ENCODE data around the gene FOXO6.

FOXO6 gene

GRCh38 chr1:41427916-41428737 is 66.9 kb downstream of the FOXO6 start:
- H3K9me3 ChIP-seq (ENCODE audit: control insufficient read depth in 2 of 2, low read length in 2 of 2) = no peaks in the 10 kb centered on the region
- peaks cover 38% of the 10 kb centered on the region for H3K4me1 ChIP-seq (ENCODE audit: control insufficient read depth, insufficient read depth, low read length)
- H3K36me3 ChIP-seq (ENCODE audit: control insufficient read depth in 2 of 2, insufficient read depth in 2 of 2, low read length in 2 of 2) = no peaks in the 10 kb centered on the region
- no peaks in the 10 kb centered on the region for H3K27me3 ChIP-seq (ENCODE audit: control insufficient read depth in 1 of 2, insufficient read depth in 2 of 2, low read length in 2 of 2)
- H3K27ac ChIP-seq (ENCODE audit: low read length) = no peak overlapping the region
- H3K4me3 ChIP-seq (ENCODE audit: low read length in 2 of 2) = no peak overlapping the region
- H3K9ac ChIP-seq (ENCODE audit: low read length in 2 of 2) = no peak overlapping the region

- no peaks in the 10 kb centered on the region for H3K9me3 ChIP-seq (ENCODE audit: control insufficient read depth in 2 of 2, low read length in 2 of 2)
- no peak overlapping the region for H3K27ac ChIP-seq (ENCODE audit: low read length)
- no peak overlapping the region for H3K9ac ChIP-seq (ENCODE audit: low read length in 2 of 2)
- H3K4me3 ChIP-seq (ENCODE audit: low read length in 2 of 2) = no peak overlapping the region
- no peaks in the 10 kb centered on the region for H3K36me3 ChIP-seq (ENCODE audit: control insufficient read depth in 2 of 2, insufficient read depth in 2 of 2, low read length in 2 of 2)
- H3K4me1 ChIP-seq (ENCODE audit: control insufficient read depth, insufficient read depth, low read length) = peaks cover 44% of the 10 kb centered on the region
- no peaks in the 10 kb centered on the region for H3K27me3 ChIP-seq (ENCODE audit: control insufficient read depth in 1 of 2, insufficient read depth in 2 of 2, low read length in 2 of 2)
These were observed 67.8 kb downstream of the FOXO6 start for GRCh38 chr1:41428738-41429640.

- peaks cover 44% of the 10 kb centered on the region for H3K4me1 ChIP-seq (ENCODE audit: control insufficient read depth, insufficient read depth, low read length)
These were observed 68.4 kb downstream of the FOXO6 start for GRCh38 chr1:41429641-41430035.

DNA sequence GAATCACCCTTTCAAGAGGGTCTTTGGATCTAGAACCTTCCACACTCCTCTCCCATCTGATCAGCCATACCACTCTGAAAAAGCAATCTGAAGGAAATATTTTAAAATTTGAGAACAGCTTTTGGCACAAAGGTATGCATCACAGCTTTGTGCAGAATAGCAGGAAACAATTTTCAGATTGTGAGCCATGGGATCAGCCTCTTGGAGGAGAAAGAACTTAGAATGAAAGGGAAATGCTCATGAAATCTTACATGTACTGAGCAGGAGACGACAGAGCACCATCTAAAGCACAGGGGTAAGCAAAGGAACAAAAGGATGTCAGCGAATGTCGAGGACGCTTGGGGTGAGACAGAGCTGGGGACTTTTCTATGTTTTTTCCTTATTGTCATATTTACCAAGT is 68.8 kb downstream of the FOXO6 start:
- Histone ChIP-seq H3K27ac (ENCODE audit: low read length) (peak overlapping the region; percentile 37), H3K9ac (ENCODE audit: low read length in 2 of 2) (no peak overlapping the region)

More at GRCh38 chr1:41429641-41430035, 68.4 kb downstream of the FOXO6 start:
- Histone ChIP-seq H3K36me3 (ENCODE audit: control insufficient read depth in 2 of 2, insufficient read depth in 2 of 2, low read length in 2 of 2) (no peaks in the 10 kb centered on the region), H3K27me3 (ENCODE audit: control insufficient read depth in 1 of 2, insufficient read depth in 2 of 2, low read length in 2 of 2) (no peaks in the 10 kb centered on the region), H3K9me3 (ENCODE audit: control insufficient read depth in 2 of 2, low read length in 2 of 2) (no peaks in the 10 kb centered on the region), H3K9ac (ENCODE audit: low read length in 2 of 2) (no peak overlapping the region), H3K27ac (ENCODE audit: low read length) (no peak overlapping the region), H3K4me3 (ENCODE audit: low read length in 2 of 2) (no peak overlapping the region)

GRCh38 chr1:41430582-41430981 is 69.3 kb downstream of the FOXO6 start:
- Histone ChIP-seq H3K27ac (ENCODE audit: low read length) (peak overlapping the region; percentile 37), H3K27me3 (ENCODE audit: control insufficient read depth in 1 of 2, insufficient read depth in 2 of 2, low read length in 2 of 2) (no peaks in the 10 kb centered on the region), H3K36me3 (ENCODE audit: control insufficient read depth in 2 of 2, insufficient read depth in 2 of 2, low read length in 2 of 2) (no peaks in the 10 kb centered on the region), H3K9ac (ENCODE audit: low read length in 2 of 2) (peak overlapping the region in 1 of 2 donors; percentile 21), H3K4me1 (ENCODE audit: control insufficient read depth, insufficient read depth, low read length) (peaks cover 44% of the 10 kb centered on the region), H3K9me3 (ENCODE audit: control insufficient read depth in 2 of 2, low read length in 2 of 2) (no peaks in the 10 kb centered on the region), H3K4me3 (ENCODE audit: low read length in 2 of 2) (peak overlapping the region in 1 of 2 donors; percentile 41)

More for the DNA sequence above, 68.8 kb downstream of the FOXO6 start:
- Histone ChIP-seq H3K27me3 (ENCODE audit: control insufficient read depth in 1 of 2, insufficient read depth in 2 of 2, low read length in 2 of 2) (no peaks in the 10 kb centered on the region), H3K4me3 (ENCODE audit: low read length in 2 of 2) (peak overlapping the region in 1 of 2 donors; percentile 41), H3K9me3 (ENCODE audit: control insufficient read depth in 2 of 2, low read length in 2 of 2) (no peaks in the 10 kb centered on the region), H3K4me1 (ENCODE audit: control insufficient read depth, insufficient read depth, low read length) (peaks cover 44% of the 10 kb centered on the region), H3K36me3 (ENCODE audit: control insufficient read depth in 2 of 2, insufficient read depth in 2 of 2, low read length in 2 of 2) (no peaks in the 10 kb centered on the region)

GRCh38 chr1:41431490-41432350 is 70.5 kb downstream of the FOXO6 start:
- Histone ChIP-seq H3K9me3 (ENCODE audit: control insufficient read depth in 2 of 2, low read length in 2 of 2) (no peaks in the 10 kb centered on the region), H3K27ac (ENCODE audit: low read length) (peak overlapping the region; percentile 49), H3K36me3 (ENCODE audit: control insufficient read depth in 2 of 2, insufficient read depth in 2 of 2, low read length in 2 of 2) (no peaks in the 10 kb centered on the region), H3K9ac (ENCODE audit: low read length in 2 of 2) (no peak overlapping the region), H3K4me1 (ENCODE audit: control insufficient read depth, insufficient read depth, low read length) (peaks cover 44% of the 10 kb centered on the region), H3K4me3 (ENCODE audit: low read length in 2 of 2) (no peak overlapping the region), H3K27me3 (ENCODE audit: control insufficient read depth in 1 of 2, insufficient read depth in 2 of 2, low read length in 2 of 2) (peaks cover 0 to 3% of the 10 kb centered on the region in 2 donors)

Data from stomach smooth muscle (tissue), 2 donors.